Stimulated activated CD8-positive, alpha-beta memory T cell treated with anti-CD3 and anti-CD28 coated beads, Interleukin-7, amount 100 ng/mL, for 1 hour (primary cell): ENCODE results near the gene PAX4.
"Not testable (repeated sequence)": the region's sequence is repeated elsewhere in the genome, so short reads cannot be mapped to it uniquely, and the experiment has no call there.

ENCODE experiments used
- DNase-seq, 2 donors: peaks; one replicate each; pipeline ENCODE4 v3.0.0-alpha.2; 2020; ENCODE audit warnings: low read depth in 2 of 2

The PAX4 gene

DNA sequence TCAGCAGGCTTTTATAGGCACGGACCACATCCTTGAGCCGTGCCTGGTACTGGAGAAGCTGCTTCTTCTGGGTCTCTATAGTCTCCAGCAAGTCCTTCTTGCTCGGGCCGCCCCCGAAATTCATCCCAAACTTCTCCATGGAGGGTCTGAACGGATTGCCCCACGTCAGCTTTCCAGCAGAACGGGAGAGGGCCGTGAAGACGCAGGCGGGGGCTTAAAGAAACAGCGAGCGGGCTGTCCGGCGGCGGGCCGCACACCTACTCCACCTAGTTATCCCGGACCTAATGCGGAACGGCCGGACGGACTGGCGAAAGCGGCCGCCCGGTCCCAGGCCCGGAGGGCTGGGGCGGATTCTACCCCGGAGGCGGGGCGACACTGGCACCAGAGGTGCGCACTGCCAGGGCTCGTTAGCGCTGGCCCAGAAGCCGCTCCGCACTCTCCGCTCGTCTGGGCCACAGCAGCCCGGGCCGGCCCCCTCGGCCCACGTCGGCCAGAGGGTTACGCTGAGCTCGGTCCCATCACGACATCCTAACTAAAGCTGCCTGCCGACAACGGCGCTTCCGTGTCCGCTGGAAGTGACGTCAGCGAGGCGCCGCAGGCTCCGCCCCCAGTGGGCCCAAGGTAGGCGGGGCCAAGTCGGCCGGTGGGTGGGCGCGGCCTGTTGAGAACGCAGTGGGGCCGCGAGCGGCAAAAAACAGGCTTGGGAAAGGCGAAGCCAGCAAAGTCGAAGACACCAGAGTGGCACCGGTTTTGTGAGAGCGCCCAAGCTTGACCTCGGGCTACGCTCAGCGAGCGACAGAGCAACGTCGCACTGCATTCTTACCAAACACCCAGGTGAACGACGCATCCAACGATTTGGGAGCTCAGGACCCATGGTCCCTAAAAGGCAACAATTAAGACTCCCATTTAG lies 32.6 kb downstream of the PAX4 start, which contains the start of gene GCC1:
GCC1 (minus strand) TSS at position 553 of the 910 bp plus-strand sequence; CDS start at position 139, 414 bp downstream.
- peak; percentile 93 to 95 for DNase-seq

- DNase-seq: no peak
Measured at GRCh38 chr7:127584648-127585043, 33.3 kb downstream of the PAX4 start.

DNA sequence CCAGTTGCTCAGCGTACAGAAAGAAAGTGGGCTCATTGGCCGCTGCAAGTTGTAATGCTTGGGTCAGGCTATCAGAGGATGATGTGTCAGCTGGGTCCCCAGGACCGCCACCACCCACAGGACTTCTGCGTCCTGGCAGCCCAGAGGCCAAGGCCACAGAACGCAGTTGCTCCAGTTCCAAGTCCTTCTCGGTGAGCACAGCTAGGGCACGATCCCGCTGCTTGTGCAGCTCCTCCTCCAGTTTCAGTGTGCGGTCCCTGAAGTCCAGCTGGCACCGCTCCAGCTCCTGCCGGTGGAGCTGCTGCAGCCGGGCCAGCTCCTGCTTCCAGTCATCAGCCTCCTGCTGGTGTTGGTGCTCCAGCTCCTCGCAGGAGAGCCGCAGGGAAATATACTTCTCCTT lies 35.6 kb downstream of the PAX4 start:
- DNase-seq: no peak

DNA sequence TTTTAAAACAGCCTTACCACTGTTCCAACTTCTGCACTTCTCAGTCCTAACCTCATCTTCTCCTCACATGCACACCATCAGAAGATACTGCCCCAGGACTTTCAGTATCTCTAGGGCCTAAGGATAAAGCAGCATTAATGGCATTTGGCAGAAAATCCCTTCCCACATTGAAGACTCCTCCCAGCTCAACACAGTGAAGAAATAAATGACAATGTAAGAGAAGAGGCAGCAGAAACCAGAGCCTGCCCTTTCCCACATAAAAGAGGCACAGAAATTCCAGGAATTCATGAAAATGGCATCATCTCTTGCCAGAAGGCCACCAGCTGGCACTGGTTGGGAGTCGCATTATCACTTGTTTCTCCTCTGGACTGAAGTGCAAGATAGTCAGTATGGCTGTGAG lies 36.2 kb downstream of the PAX4 start:
- no peak for DNase-seq

GRCh38 chr7:127580612-127581011 lies 37.3 kb downstream of the PAX4 start:
- no peak for DNase-seq

DNA sequence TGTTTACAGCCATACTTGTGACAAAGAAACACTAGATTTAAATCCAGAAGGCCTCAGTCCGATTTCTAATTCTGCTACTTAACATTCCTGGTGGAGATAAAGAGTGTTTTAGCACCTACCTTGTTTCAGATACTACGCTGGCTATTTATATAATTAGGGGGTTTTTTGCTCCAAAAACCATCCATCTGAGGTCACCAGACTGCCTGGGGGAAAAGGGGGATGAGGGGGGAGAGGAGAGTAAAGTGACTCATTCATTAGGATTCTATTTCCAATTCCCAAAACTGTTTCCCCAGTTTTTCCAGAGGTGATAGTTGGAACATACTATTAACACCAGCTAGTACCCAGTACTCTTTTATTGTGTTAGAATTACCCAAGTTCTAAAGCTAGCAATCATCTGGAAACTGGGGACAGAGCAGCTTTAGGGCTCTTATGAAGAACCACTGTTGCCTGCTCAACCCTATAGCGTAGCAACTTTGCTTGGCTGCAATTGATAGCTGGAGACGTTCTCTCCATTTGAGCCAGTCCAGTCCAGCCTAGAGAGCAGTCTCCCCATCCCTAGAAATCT lies 39.1 kb downstream of the PAX4 start:
- no peak for DNase-seq

DNA sequence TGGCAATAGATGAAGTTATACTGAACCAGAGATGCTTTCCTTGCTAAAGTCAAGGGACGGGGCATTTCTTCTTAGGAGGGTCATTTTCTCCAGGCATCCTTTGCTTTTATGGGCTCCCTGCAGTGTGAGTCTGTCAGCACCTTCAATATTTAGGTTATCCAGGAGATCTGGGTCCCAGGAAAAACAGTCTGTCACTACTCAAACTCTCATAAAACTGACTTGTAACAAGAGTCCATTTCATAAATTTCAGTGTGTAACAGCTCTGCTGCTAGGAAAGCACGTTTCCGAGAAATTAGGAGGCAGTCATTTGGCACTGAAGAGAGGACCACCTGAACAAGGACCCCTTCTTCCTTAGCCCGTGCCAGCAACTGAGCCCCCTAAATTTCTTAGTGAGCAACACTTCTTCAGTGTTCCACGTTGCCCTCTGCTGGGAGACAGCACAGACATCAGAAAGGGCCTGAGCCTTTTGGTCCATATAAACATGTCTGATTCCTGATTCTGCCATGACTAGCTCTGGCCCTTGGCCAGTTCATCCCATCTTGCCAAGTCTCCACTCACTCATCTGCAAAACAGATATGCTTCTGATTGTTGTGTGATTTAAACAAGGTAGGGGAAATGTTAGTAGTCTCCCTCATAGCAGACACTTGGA lies 39.8 kb downstream of the PAX4 start:
- no peak for DNase-seq

DNA sequence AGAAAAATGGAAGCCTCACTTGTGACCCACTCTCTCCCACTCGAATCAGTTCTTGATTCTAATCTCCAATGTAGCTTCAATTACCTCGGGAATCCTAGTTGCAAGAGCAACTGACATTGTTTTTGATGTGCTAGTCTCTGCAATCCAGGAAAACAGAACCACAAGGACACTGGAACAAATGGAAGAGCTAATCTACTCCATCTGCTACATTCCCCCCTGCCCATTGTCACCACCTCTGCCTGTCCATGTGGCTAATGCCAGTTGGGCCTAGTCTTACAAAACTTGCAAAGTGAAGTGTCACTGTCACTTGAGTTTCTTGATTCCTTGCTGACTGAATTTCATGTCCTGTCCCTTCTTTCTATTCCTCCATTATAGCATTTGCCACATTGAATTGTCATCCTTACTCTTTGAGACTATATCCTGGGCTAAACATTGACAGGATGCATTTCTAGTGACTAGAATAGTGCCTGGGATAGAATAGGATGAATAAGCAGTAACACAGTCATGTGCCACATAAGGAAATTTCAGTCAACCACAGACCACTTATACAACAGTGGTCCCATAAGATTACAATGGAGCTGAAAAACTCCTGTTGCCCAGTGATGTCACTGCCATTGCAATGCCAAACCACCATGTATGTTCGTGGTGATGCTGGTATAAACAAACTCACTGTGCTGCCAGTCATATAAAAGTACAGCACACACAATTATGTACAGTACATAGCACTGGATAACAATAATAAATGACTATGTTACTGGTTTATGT lies 46.0 kb downstream of the PAX4 start:
- DNase-seq: no peak

DNA sequence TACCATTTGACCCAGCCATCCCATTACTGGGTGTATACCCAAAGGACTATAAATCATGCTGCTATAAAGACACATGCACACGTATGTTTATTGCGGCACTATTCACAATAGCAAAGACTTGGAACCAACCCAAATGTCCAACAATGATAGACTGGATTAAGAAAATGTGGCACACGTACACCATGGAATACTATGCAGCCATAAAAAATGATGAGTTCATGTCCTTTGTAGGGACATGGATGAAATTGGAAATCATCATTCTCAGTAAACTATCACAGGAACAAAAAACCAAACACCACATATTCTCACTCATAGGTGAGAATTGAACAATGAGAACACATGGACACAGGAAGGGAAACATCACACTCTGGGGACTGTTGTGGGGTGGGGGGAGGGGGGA lies 49.9 kb downstream of the PAX4 start:
- DNase-seq: not testable (repeated sequence)

- DNase-seq: no peak
Measured at GRCh38 chr7:127566242-127566641, 51.7 kb downstream of the PAX4 start.
